Muscle layer of duodenum (tissue), 2 donors: ENCODE measurements around the gene APOA1.

Experiments used
- H3K27ac ChIP-seq: one replicate; pipeline ENCODE4 v1.7.0; 2013; ENCODE audit warnings: mild to moderate bottlenecking, low read length
- H3K27me3 ChIP-seq: one replicate; pipeline ENCODE4 v1.7.0; 2013; ENCODE audit warnings: low read depth, mild to moderate bottlenecking, control low read depth, low read length
- H3K36me3 ChIP-seq, 2 donors: one replicate each; pipeline ENCODE4 v1.7.0; 2013; ENCODE audit warnings: low read length in 2 of 2, control low read depth in 1 of 2, mild to moderate bottlenecking in 1 of 2; ENCODE audit not compliant: insufficient read depth in 2 of 2, control insufficient read depth in 1 of 2
- H3K4me1 ChIP-seq, 2 donors: one replicate each; pipeline ENCODE4 v1.7.0; 2013; ENCODE audit warnings: low read length in 2 of 2, mild to moderate bottlenecking in 2 of 2, control low read depth in 1 of 2, moderate library complexity in 1 of 2; ENCODE audit not compliant: insufficient read depth in 2 of 2, control insufficient read depth in 1 of 2
- H3K4me3 ChIP-seq, 2 donors: one replicate each; pipeline ENCODE4 v1.7.0; 2013; ENCODE audit warnings: low read length in 2 of 2, low read depth in 1 of 2, mild to moderate bottlenecking in 1 of 2
- H3K9me3 ChIP-seq, 2 donors: one replicate each; pipeline ENCODE4 v1.7.0; 2013; ENCODE audit warnings: low read length in 2 of 2, control low read depth in 1 of 2, mild to moderate bottlenecking in 1 of 2; ENCODE audit not compliant: control insufficient read depth in 1 of 2
- donor health status: healthy.

The APOA1 gene

GRCh38 chr11:116869610-116870009, 32.2 kb upstream of the APOA1 start:
- Histone ChIP-seq H3K4me1 (no peaks in the 10 kb centered on the region), H3K27ac (no peak overlapping the region), H3K27me3 (no peaks in the 10 kb centered on the region), H3K9me3 (no peaks in the 10 kb centered on the region), H3K4me3 (no peak overlapping the region), H3K36me3 (peaks cover 67 to 82% of the 10 kb centered on the region in 2 donors)

DNA sequence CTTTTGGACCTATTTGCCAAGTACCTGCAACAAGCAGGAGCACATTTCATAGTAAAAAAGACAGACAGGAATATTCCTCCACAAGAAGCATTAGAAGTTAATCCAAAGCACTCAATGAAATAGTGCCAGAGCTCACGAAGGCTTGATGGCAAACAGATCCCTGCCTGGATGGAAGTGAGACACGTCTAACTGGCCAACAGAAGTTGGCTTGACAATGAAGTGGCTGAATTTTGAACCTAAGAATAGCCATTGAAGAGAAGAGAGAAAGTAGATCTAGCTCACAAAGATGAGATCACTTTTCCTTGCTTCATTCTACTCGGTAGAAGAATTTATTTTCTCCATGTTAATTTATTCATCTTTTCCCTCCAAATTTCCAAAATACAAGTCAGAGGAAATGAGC, 30.6 kb upstream of the APOA1 start:
- Histone ChIP-seq H3K27ac (no peak overlapping the region), H3K4me3 (no peak overlapping the region), H3K9me3 (no peaks in the 10 kb centered on the region), H3K4me1 (no peaks in the 10 kb centered on the region), H3K27me3 (no peaks in the 10 kb centered on the region), H3K36me3 (peaks cover 74 to 82% of the 10 kb centered on the region in 2 donors)

DNA sequence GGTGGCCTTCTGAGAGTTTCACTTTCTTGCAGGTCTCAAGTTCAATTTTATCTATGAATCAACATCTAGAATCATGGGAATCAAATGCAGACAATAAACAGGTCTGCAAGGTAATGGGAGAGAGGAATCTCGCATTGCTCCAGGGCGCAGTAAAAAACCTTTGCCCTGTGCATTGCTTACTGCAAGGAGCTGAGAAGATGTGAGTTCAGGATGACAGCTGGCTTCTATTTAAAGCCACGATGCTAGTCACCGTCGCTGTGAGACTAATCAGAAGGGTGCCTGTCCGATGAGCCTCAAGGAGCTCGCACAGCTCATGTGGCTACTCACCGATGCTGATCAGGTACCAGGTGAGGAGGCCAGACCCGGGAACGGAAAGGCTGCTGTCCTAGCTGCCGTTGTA, 30.2 kb upstream of the APOA1 start:
- Histone ChIP-seq H3K27ac (no peak overlapping the region), H3K36me3 (peaks cover 70 to 81% of the 10 kb centered on the region in 2 donors), H3K4me3 (no peak overlapping the region), H3K9me3 (no peaks in the 10 kb centered on the region), H3K4me1 (no peaks in the 10 kb centered on the region), H3K27me3 (no peaks in the 10 kb centered on the region)

- Histone ChIP-seq H3K36me3 (peaks cover 69 to 81% of the 10 kb centered on the region in 2 donors), H3K9me3 (no peaks in the 10 kb centered on the region), H3K4me1 (no peaks in the 10 kb centered on the region), H3K27ac (no peak overlapping the region), H3K4me3 (no peak overlapping the region), H3K27me3 (no peaks in the 10 kb centered on the region)
Observed at GRCh38 chr11:116866804-116867455, 29.5 kb upstream of the APOA1 start.

DNA sequence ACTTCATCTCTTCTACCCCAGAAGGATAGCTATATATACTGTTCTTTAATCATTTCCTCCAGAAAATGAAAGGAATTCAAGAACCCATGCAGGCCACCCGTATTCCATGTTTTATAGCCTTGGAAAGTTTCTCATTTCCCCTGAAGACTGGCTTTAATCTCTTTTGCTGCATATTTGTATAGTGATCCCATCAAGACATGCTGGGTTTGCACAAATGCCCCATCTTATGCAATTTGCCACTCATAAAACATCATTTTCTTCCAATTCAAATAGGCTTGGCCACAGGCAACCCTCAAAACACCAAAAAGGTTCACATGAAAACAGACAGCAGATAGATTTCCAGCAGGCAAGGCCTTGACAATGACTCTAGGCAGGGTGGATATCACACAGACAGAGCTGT, 28.3 kb upstream of the APOA1 start:
- H3K4me1 ChIP-seq, result no peaks in the 10 kb centered on the region
- no peak overlapping the region for H3K4me3 ChIP-seq
- H3K27ac ChIP-seq, result no peak overlapping the region
- no peaks in the 10 kb centered on the region for H3K9me3 ChIP-seq
- no peaks in the 10 kb centered on the region for H3K27me3 ChIP-seq
- peaks cover 76 to 87% of the 10 kb centered on the region in 2 donors for H3K36me3 ChIP-seq

DNA sequence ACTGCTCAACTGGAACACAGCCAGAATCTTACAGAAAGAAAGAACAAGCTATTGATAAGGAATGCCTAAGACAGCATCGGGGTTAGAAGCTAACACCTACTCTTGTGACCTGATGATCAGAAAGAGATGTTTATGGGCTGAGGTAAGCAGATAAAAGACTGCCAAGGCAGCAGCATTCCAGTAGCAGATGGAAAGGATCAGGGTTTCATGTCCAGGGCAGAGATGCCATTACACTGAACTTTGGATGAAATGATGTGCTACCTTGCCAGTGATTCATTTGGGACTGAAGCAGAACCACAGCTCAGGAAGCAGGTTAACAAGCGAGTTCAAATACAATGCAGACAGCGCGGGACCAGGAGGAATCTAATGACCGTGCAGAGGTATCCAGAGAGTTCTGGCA, 27.1 kb upstream of the APOA1 start:
- Histone ChIP-seq H3K4me3 (no peak overlapping the region), H3K27me3 (no peaks in the 10 kb centered on the region), H3K4me1 (no peaks in the 10 kb centered on the region), H3K27ac (no peak overlapping the region), H3K36me3 (peaks cover 72 to 90% of the 10 kb centered on the region in 2 donors), H3K9me3 (no peaks in the 10 kb centered on the region)

- no peaks in the 10 kb centered on the region for H3K4me1 ChIP-seq
- peaks cover 79 to 92% of the 10 kb centered on the region in 2 donors for H3K36me3 ChIP-seq
- no peak overlapping the region for H3K27ac ChIP-seq
- no peaks in the 10 kb centered on the region for H3K27me3 ChIP-seq
- no peaks in the 10 kb centered on the region for H3K9me3 ChIP-seq
- no peak overlapping the region for H3K4me3 ChIP-seq
Observed at GRCh38 chr11:116862951-116863350, 25.5 kb upstream of the APOA1 start.

DNA sequence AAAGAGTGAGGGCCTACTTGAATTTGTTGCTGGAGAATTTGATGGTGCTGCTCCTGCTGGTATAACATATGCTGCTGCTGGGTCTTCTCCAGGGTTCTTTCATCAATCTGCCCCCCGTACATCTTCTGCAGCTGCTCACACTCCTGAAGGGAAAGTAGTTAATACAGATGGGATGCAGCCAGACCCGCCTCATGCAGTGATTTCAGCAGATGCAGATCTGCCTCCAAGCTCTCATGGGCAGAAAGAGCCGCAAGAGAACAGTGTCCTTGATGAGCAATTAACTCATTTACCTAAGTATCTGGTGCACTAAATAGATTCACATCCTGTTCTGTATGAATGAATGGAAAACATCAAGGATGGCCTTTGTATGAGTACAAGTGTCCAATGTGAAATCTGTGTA, 24.8 kb upstream of the APOA1 start:
- Histone ChIP-seq H3K27me3 (no peaks in the 10 kb centered on the region), H3K4me3 (no peak overlapping the region), H3K9me3 (no peaks in the 10 kb centered on the region), H3K27ac (no peak overlapping the region), H3K36me3 (peaks cover 76 to 92% of the 10 kb centered on the region in 2 donors), H3K4me1 (no peaks in the 10 kb centered on the region)

- Histone ChIP-seq H3K27me3 (no peaks in the 10 kb centered on the region), H3K9me3 (no peaks in the 10 kb centered on the region), H3K36me3 (peaks cover 70 to 89% of the 10 kb centered on the region in 2 donors), H3K27ac (no peak overlapping the region), H3K4me1 (no peaks in the 10 kb centered on the region), H3K4me3 (no peak overlapping the region)
Observed at GRCh38 chr11:116861539-116861938, 24.1 kb upstream of the APOA1 start.

DNA sequence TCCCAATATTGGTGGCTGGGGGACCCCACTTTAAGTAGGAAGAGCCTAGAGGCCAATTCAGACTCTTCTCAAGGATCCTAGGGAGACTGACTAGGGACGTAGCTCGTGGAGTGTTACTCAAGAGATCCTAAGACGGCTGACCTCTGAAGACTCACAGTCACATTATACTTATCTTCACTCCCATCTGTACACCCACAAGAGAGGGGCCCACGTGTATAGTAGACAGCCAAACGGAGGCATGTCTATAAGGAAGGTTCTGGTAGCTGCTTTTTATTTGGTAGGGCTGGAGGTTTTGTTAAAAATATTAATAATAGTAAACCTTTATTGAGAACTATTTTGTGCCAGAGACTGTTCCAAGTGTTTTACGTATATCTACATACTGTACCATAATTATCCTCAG, 22.9 kb upstream of the APOA1 start:
- no peaks in the 10 kb centered on the region for H3K9me3 ChIP-seq

GRCh38 chr11:116859175-116859574, 21.8 kb upstream of the APOA1 start:
- Histone ChIP-seq H3K27me3 (no peaks in the 10 kb centered on the region), H3K4me3 (no peak overlapping the region), H3K9me3 (no peaks in the 10 kb centered on the region), H3K36me3 (peaks cover 55 to 81% of the 10 kb centered on the region in 2 donors), H3K27ac (no peak overlapping the region), H3K4me1 (no peaks in the 10 kb centered on the region)

More for the DNA sequence above, 22.9 kb upstream of the APOA1 start:
- Histone ChIP-seq H3K36me3 (peaks cover 64 to 84% of the 10 kb centered on the region in 2 donors), H3K27ac (no peak overlapping the region), H3K4me3 (no peak overlapping the region), H3K4me1 (no peaks in the 10 kb centered on the region), H3K27me3 (no peaks in the 10 kb centered on the region)

GRCh38 chr11:116857936-116858335, 20.5 kb upstream of the APOA1 start:
- Histone ChIP-seq H3K27ac (no peak overlapping the region), H3K36me3 (peaks cover 45 to 71% of the 10 kb centered on the region in 2 donors), H3K9me3 (no peaks in the 10 kb centered on the region), H3K27me3 (no peaks in the 10 kb centered on the region), H3K4me1 (no peaks in the 10 kb centered on the region), H3K4me3 (no peak overlapping the region)
